ENCODE results near the gene GPR107. TPM values are rescaled to one million over a fixed set of nuclear protein-coding genes. Genes with fewer than 3 reads are reported as not detected.

GPR107 gene
- total RNA-seq, 1 donor from 2014 or later = 29.4 TPM

DNA sequence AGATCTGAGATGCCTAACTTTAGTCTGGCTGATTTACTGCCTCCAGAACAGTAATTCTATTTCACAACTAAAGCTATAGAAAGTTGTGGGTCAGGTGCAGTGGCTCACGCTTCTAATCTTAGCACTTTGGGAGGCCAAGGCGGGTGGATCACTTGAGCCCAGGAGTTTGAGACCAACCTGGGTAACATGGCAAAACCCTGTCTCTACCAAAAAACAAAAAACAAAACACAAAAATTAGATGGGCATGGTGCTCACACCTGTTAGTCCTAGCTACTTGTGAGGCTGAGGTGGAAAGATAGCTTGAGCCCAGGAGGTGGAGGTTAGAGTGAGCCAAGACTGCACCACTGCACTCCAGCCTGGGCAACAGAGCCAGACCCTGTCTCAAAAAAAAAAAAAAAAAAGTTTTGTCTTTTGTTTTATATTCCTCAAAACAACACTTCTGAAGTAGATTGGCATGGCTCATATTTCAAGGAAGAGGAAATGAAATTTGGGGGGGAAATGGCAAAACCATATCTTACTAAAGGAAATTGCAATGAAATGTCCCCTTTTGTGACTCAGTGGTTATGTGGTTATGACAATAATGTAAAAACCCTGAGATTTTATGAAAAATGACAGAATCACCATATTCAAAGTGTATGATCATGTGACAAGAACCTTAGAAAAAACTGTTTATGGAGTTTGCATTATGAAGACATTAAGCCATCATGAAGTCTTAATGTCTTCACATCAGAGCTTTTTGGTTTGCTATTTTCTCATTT is 26.9 kb upstream of the GPR107 start:
- H3K4me3 ChIP-seq (ENCODE audit: low read depth, low read length) = no peak overlapping the region
- DNase-seq (ENCODE audit: low read depth) = no peak
- no peaks in the 10 kb centered on the region for H3K36me3 ChIP-seq (ENCODE audit: control insufficient read depth, insufficient read depth, low read length)
- no peaks in the 10 kb centered on the region for H3K27me3 ChIP-seq (ENCODE audit: control insufficient read depth, insufficient read depth, low read length)
- TF ChIP-seq, protein P1, sequence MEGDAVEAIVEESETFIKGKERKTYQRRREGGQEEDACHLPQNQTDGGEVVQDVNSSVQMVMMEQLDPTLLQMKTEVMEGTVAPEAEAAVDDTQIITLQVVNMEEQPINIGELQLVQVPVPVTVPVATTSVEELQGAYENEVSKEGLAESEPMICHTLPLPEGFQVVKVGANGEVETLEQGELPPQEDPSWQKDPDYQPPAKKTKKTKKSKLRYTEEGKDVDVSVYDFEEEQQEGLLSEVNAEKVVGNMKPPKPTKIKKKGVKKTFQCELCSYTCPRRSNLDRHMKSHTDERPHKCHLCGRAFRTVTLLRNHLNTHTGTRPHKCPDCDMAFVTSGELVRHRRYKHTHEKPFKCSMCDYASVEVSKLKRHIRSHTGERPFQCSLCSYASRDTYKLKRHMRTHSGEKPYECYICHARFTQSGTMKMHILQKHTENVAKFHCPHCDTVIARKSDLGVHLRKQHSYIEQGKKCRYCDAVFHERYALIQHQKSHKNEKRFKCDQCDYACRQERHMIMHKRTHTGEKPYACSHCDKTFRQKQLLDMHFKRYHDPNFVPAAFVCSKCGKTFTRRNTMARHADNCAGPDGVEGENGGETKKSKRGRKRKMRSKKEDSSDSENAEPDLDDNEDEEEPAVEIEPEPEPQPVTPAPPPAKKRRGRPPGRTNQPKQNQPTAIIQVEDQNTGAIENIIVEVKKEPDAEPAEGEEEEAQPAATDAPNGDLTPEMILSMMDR (IDR thresholded peaks at IDR 0.05; ENCODE audit: insufficient read depth, low read length, poor library complexity, severe bottlenecking) = no peak

- H3K27me3 ChIP-seq (ENCODE audit: control insufficient read depth, insufficient read depth, low read length) = no peaks in the 10 kb centered on the region
- DNase-seq (ENCODE audit: low read depth) = no peak
- TF ChIP-seq, protein P1 (IDR thresholded peaks at IDR 0.05; ENCODE audit: insufficient read depth, low read length, poor library complexity, severe bottlenecking) = no peak
- no peaks in the 10 kb centered on the region for H3K36me3 ChIP-seq (ENCODE audit: control insufficient read depth, insufficient read depth, low read length)
- no peak overlapping the region for H3K4me3 ChIP-seq (ENCODE audit: low read depth, low read length)
These were observed 26.0 kb upstream of the GPR107 start for GRCh38 chr9:130027533-130028365.

DNA sequence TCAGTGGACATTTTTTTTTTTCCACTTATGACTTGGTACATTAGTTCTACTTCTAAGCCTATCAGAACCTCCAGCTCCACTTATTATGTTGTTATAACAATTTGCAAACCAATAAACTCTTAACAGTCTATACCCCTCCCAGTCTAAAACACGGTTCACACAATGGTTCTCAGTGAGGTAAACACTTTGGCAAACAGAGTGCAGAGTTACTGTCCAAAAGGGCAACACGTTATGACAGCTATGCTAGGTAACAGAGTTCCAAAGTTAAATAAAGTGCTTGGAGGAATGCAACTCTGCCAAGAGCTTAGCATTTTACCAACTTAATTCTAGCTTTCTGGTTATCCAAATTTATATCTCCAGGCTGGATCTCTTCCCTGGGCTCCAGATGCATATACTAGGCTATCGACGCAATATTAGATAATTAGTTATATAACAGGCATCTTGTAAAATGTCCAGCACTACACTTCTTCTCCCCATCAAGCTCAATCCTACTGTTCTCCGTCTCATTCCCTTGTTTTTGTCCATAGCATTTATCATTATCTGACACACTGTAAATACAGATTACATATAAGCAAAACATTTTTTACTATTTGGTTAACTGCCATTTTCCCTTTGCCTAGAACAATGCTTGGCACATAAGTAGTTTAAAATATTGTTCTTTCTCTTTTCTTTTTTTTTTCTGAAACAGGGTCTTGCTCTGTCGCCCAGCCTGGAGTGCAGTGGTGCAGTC is 25.0 kb upstream of the GPR107 start:
- H3K4me3 ChIP-seq (ENCODE audit: low read depth, low read length) = no peak overlapping the region
- no peaks in the 10 kb centered on the region for H3K27me3 ChIP-seq (ENCODE audit: control insufficient read depth, insufficient read depth, low read length)
- TF ChIP-seq, protein P1 (IDR thresholded peaks at IDR 0.05; ENCODE audit: insufficient read depth, low read length, poor library complexity, severe bottlenecking) = no peak
- H3K36me3 ChIP-seq (ENCODE audit: control insufficient read depth, insufficient read depth, low read length) = no peaks in the 10 kb centered on the region
- DNase-seq (ENCODE audit: low read depth) = no peak

GRCh38 chr9:130029223-130029973 is 24.3 kb upstream of the GPR107 start:
- no peak for DNase-seq (ENCODE audit: low read depth)
- TF ChIP-seq, protein P1 (IDR thresholded peaks at IDR 0.05; ENCODE audit: insufficient read depth, low read length, poor library complexity, severe bottlenecking) = no peak
- Histone ChIP-seq H3K4me3 (ENCODE audit: low read depth, low read length) (no peak overlapping the region), H3K36me3 (ENCODE audit: control insufficient read depth, insufficient read depth, low read length) (no peaks in the 10 kb centered on the region), H3K27me3 (ENCODE audit: control insufficient read depth, insufficient read depth, low read length) (no peaks in the 10 kb centered on the region)

- Histone ChIP-seq H3K4me3 (ENCODE audit: low read depth, low read length) (no peak overlapping the region), H3K27me3 (ENCODE audit: control insufficient read depth, insufficient read depth, low read length) (no peaks in the 10 kb centered on the region), H3K36me3 (ENCODE audit: control insufficient read depth, insufficient read depth, low read length) (no peaks in the 10 kb centered on the region)
- DNase-seq (ENCODE audit: low read depth) = no peak
- TF ChIP-seq, protein P1 (IDR thresholded peaks at IDR 0.05; ENCODE audit: insufficient read depth, low read length, poor library complexity, severe bottlenecking) = no peak
These were observed 23.0 kb upstream of the GPR107 start for GRCh38 chr9:130030651-130031127.

All from kidney epithelial cell (primary cell).